NCI-H2196 treated with DMSO at 0.1 percent for 48 hours (cell line): ENCODE results near the gene CD302.
"Not testable (repeated sequence)": the region's sequence is repeated elsewhere in the genome, so short reads cannot be mapped to it uniquely, and the experiment has no call there.

Experiments
- DNase-seq: peaks from one replicate; lab custom pipeline; 2025; ENCODE audit not compliant: unreplicated experiment; lab: John Stamatoyannopoulos, UW

The CD302 gene

GRCh38 chr2:159795841-159796690, 1.9 kb downstream of the CD302 start:
- DNase-seq: no peak

DNA sequence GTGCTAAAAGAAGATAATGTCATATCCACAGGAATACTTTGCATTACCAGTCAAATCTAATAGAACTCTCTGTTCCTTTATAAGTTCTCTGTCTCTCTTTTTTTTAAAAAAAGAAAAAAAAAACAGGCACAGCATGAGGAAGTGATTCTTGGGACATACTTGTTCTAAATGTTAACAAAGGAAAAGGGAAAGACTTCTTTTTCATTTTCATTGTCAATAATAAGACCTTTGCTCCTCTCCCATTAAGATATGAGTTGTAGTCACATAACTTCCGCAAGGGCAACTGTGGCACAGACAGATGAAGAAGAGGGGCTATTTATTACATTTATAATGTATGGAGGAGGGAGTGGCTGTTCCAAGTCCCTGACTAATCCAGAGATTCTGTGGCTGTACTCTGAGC, 4.7 kb downstream of the CD302 start:
- DNase-seq: no peak

- no peak for DNase-seq
Observed at GRCh38 chr2:159792599-159792998, 5.4 kb downstream of the CD302 start.

DNA sequence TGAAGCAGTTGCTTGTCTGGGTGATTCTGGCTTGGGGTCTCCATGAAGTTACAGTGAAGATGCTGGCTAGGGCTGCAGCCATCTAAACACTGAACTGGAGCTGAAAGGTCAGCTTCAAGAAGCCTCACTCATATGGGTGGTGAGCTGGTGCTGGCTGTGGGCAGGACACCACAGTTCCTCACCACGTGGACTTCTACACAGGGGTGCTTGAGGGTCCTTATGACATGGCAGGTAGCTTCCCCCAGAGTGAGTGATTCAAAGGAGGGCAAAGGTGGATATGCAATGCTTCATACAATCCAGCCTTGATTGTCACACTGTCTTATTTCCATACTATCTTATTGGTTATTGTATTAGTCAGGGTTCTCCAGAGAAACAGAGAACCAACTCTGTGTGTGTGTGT, 6.0 kb downstream of the CD302 start:
- no peak for DNase-seq

DNA sequence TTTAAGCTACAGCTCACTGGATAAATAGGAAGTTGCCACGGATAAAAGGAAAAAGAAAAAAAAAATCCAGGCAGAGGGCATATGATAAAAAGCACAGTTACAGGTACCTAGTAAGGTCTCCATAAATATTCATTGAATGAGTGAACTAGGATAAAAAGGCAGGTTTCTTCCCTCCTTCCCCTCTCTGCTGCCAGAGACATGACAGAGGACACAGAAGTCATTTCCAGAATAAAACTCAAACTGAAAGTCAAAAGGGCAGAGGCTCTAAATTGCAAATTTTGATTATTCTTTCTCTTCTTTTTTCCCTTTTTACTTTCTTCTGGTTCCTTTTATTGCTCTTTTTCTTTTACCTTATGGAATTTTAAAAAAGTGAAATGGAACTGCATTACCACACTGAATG, 7.7 kb downstream of the CD302 start:
- DNase-seq: no peak

GRCh38 chr2:159788253-159788652, 9.8 kb downstream of the CD302 start:
- no peak for DNase-seq

- not testable (repeated sequence) for DNase-seq
Observed at GRCh38 chr2:159787647-159788046, 10.4 kb downstream of the CD302 start.

GRCh38 chr2:159786938-159787337, 11.1 kb downstream of the CD302 start:
- no peak for DNase-seq

- no peak for DNase-seq
Observed at GRCh38 chr2:159785195-159785594, 12.8 kb downstream of the CD302 start.

DNA sequence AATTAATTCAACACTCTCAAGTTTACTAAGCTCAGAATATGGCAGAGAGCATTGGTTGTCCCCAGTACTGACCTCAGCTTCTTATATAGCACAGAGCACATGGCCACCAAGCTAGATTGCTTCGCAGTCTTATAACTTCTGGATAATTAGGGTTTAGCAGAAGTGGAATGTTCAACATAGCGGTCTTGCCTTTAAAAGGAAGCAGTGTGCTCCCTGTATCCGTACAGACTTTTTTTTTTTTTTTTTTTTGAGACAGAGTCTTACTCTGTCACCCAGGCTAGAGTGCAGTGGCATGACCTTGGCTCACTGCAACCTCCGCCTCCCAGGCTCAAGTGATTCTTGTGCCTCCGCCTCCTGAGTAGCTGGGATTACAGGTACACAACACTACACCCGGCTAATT, 13.3 kb downstream of the CD302 start:
- not testable (repeated sequence) for DNase-seq

DNA sequence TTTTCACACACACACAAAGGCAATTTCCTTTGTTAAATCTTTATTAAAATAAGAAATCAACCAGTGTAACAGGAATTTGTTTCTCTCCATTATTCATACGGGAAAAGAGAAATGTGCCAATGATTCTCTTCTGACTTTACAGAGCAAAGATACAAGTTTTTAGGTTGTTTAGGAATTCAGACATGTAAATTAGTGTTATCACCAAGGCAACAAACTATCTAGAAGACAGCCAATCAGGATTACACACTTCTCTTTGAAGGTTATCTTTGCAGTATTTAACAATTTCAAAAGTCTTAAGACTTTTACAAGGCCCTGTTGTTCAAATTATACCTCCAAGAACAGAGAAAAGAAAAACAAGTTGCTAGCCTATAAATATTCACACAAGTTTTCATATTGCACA, 14.5 kb downstream of the CD302 start:
- no peak for DNase-seq

DNA sequence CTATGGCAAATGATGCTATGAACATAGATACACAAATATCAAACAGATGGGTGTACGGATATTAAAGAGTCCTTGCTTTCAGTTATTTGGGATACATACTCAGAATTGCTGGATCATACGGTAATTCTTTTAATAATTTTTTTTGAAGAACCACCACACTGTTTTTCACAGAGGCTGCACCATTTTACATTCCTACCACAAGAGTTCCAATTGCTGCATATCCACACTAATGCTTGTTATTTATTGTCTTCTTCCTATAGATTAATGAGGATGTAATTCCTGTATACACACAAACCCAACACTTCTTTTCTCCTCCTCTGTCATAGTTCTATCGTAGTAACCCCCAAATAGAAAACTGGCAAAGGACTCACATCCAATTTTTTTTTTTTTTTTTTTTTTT, 21.7 kb downstream of the CD302 start:
- DNase-seq: no peak

- DNase-seq: no peak
Observed at GRCh38 chr2:159775021-159775420, 23.0 kb downstream of the CD302 start.

DNA sequence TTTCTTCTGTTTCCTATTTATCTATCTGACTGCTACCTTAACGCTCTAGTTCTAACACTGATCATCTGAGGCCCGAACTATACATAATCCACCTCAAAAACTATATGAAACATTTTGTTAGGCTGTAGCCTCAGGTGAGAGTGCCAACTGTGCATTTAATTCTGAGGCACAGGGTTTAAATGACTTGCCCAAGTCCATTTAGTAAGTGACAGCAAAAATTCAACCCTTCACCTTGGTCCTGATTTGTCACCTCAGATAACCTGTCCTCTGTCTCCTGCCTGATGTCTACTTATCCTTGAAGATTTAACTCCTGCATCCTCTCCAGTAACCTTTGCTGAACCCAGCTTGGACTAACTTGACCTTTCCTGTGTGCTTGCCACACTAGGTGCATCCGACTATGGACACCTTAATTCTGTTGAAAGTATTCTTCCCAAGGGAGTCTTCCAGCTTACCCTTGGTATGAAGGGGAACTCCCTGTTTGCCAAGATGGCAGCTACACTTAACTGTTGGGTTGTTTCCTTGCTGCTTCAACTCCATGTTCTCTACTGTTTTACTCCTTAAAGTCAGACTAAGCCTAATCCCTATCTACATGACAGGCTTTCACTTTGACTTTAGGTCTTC, 23.5 kb downstream of the CD302 start:
- no peak for DNase-seq

- DNase-seq: no peak
Observed at GRCh38 chr2:159773886-159774285, 24.1 kb downstream of the CD302 start.

DNA sequence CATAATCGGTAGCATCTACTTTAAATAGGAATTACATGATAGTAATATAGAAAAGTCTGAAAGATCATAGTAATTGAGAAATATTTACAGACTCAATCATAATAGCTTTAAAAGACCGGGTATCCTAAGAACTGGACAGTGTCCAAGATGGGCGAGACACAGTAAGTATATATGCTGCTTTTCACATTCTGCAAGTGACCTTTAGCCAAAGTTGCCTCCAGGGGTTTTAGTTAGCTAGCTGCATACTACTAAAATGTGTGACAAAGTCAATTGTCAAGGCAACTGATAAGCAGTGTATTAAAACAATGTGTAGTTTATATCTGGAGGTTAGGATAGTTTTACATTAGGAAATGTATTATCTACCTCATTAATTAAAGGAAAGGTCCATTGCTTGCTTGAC, 24.6 kb downstream of the CD302 start:
- no peak for DNase-seq

DNA sequence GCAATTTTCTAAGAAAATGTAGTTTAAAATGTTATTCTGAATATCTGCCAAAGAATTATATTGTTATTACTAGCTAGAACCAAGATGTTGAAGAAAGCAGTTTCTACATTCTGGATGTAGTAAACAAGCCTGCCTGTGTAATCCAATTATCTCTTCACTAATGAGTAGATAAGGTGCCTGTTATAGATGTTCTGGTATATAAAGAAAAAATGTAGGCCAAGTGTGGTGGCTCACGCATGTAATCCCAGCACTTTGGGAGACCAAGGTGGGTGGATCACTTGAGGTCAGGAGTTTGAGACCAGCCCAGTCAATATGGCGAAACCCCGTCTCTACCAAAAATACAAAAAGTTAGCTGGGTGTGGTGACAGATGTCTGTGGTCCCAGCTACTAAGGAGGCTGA, 28.9 kb downstream of the CD302 start:
- no peak for DNase-seq

GRCh38 chr2:159762075-159762474, 35.9 kb downstream of the CD302 start:
- no peak for DNase-seq

DNA sequence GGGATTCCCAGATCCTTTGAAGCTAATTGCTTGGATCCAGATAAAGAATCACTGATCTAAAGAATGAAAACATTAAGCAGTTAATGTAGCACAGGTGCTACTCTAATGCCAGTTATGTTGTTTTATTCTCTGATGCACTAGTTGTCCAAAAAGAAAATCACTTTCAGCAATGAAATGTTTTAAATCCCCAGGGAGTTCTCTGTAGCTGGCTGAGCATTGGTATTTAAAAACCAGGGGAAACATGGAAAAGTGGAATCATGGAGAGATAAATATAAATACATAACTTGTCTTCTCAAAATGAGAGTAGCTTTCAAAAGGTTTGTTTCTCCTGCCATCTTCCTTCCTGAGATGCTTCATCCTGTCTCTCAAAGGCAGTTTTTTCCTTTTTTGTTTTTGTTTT, 37.7 kb downstream of the CD302 start:
- DNase-seq: no peak

DNA sequence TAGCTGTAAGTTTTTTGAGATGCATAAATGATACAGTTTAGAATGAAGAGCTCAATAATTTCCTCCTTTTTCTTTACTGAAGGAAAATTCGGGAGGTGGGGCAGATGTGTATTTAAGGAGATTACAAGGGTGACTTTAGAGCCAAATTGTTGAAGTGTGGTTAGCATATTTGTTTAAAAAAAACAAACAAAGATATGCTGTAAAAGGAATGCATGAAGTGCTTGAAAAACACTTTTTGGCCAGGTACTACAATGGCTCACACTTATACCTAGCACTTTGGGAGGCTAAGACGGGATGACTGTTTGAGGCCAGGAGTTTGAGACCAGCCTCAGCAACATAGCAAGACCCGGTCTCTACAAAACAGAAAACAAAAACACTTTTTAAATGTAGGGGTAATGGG, 38.4 kb downstream of the CD302 start:
- no peak for DNase-seq

GRCh38 chr2:159758686-159759085, 39.3 kb downstream of the CD302 start:
- DNase-seq: no peak

DNA sequence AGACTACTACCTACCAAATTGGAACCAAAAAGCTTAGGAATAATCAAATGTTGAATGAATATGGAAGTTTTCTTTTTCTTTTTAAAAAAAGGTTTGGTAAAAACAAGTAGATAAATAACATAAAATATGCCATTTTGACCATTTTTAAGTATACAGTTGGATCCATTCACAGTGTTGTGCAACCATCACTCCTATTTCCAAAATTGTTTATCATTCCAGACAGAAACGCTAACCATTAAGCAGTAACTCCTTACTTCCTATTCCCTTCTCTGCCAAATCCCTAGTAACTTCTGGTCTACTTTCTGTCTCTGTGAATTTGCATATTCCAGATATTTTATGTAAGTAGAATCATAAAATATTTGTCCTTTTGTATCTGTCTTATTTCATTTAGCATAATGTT, 39.8 kb downstream of the CD302 start:
- no peak for DNase-seq

GRCh38 chr2:159755788-159756187, 42.2 kb downstream of the CD302 start:
- DNase-seq: no peak
